ENCODE results near the gene LRRC49. TPM values are rescaled to one million over a fixed set of nuclear protein-coding genes. Genes with fewer than 3 reads are reported as not detected.
A peak's percentile ranks its signal among the peaks of the same experiment; 100 is the strongest.

The LRRC49 gene
- total RNA-seq, 2 donors from 2014 or later = 33.0 to 33.1 TPM

- no peak for ATAC-seq
- DNase-seq = no peak
- intact Hi-C loops (cut with DNase I) = no loop called here
Measured at GRCh38 chr15:71069693-71070092, 177.1 kb downstream of the LRRC49 start.

DNA sequence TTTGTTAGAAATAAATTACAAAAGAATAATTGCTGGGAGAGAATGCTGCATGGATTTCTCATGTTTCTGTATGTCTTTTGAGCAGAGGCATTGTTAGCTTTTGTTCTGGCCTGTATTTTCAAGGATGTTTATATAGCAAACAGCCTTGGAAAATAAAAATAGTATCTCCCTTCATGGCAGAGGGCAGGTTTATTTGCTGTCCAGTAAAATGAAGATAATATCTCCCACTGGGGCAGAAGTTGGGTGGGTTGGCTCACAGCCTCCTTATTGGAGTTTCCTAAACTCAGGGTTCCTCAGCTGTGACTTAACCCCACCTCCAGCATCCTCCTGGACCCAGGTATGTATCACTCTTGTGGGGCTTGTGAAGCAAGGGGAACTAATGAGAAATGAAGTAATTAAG is 178.9 kb downstream of the LRRC49 start:
- intact Hi-C loops (cut with DNase I) = no loop called here
- DNase-seq = no peak
- ATAC-seq = no peak

- ATAC-seq (no peak), DNase-seq (no peak)
- intact Hi-C loops (cut with DNase I) = no loop called here
Measured at GRCh38 chr15:71072423-71072822, 179.8 kb downstream of the LRRC49 start.

GRCh38 chr15:71078506-71079207 is 186.0 kb downstream of the LRRC49 start:
- intact Hi-C loops (cut with DNase I) = no loop called here
- DNase-seq = no peak
- ATAC-seq = no peak

DNA sequence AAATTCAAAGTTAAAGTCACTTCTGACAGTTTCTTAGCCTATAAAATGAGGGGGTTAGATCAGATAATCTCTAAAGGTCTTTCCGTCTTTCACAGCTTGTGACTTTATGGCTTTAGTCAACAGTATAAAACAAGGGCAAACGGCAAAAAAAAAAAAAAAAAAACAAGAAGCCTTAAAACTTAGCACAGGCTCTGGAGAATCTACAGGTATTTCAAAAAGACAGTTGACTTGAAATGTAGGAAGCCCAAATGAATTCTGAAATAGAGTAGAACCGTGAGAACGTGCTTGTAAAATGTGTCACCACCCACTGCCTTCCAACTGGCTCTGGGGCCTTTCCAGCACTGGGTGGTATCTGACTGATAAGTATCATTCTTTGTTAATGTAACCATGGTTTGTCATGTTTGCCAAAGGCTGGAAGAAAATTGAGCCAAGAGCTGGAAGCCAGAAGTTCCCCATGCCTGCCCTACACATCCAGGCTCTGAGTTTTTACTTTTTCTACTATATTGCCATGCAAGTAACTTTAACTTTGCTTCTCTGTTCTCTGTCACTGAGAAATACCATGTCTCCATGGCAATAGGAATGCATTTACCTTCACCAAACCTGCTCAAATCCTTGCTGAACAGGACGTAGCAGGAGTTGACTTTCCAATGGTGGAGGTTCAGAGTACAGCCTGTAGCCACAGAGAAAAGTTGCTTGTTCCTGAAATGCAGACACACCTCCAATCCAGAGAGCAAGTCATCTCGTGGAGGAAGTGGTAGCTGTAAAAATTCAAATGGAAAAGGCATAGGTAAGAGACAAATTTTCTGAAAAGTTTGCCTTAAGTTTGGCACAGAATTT is 186.8 kb downstream of the LRRC49 start:
- intact Hi-C loops (cut with DNase I) = no loop called here
- ATAC-seq = peak; percentile 57 to 63
- peak; percentile 51 for DNase-seq

DNA sequence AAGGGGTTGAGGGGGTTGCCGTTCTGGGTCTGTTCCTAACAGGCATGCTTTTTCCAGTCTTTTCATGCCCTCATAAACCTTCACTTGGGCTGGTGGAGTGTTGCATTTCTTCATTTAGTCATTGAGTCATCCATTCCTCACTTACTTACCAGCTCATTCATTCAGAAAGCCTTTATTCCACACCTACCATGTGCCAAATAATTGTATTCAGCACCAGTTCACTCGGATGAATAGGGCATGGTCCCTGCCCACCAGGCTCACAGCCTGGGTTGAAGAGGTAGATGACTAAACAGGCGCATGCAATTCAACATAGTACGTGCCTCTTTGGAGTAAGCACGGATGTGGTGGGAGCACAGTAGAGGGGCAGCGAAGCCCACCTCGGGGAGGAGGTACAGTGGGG is 187.5 kb downstream of the LRRC49 start:
- no peak for ATAC-seq
- intact Hi-C loops (cut with DNase I) = no loop called here

DNA sequence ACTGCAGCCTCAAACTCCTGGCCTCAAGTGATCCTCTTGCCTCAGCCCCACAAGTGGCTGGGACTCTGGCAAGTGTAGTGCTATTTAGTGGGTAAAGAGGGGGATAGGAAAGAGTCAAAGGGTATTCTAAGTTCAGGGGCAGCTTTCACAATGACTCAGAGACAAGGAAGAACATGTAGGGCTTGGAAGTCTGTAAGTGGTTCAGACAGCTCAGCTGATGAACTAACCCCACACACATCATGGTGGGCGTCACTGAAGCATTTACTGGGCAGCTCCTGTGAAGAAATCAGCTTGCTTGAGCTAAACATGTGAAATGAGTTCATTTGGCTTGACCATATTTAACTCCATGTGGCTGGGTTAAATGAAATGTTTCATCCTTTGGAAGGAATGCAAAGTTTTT is 188.1 kb downstream of the LRRC49 start:
- intact Hi-C loops (cut with DNase I) = no loop called here
- no peak for DNase-seq
- ATAC-seq = peak in 1 of 2 donors; percentile 51

More for the DNA sequence above, 187.5 kb downstream of the LRRC49 start:
- no peak for DNase-seq

- peak; percentile 32 for DNase-seq
- ATAC-seq = peak; percentile 25 to 62
- intact Hi-C loops (cut with DNase I) = no loop called here
Measured at GRCh38 chr15:71082803-71083202, 190.2 kb downstream of the LRRC49 start.

GRCh38 chr15:71083349-71083748 is 190.7 kb downstream of the LRRC49 start:
- DNase-seq (peak; percentile 79), ATAC-seq (peak; percentile 39 to 71)
- intact Hi-C loops (cut with DNase I) = no loop called here

- intact Hi-C loops (cut with DNase I) = no loop called here
- DNase-seq (no peak), ATAC-seq (no peak)
Measured at GRCh38 chr15:71084264-71084663, 191.6 kb downstream of the LRRC49 start.

GRCh38 chr15:71085809-71086208 is 193.2 kb downstream of the LRRC49 start:
- intact Hi-C loops (cut with DNase I) = no loop called here
- ATAC-seq = no peak
- no peak for DNase-seq

- DNase-seq (no peak), ATAC-seq (no peak)
- intact Hi-C loops (cut with DNase I) = no loop called here
Measured at GRCh38 chr15:71088155-71088554, 195.5 kb downstream of the LRRC49 start.

- no peak for DNase-seq
- ATAC-seq = no peak
Measured at GRCh38 chr15:71088683-71089082, 196.1 kb downstream of the LRRC49 start.

DNA sequence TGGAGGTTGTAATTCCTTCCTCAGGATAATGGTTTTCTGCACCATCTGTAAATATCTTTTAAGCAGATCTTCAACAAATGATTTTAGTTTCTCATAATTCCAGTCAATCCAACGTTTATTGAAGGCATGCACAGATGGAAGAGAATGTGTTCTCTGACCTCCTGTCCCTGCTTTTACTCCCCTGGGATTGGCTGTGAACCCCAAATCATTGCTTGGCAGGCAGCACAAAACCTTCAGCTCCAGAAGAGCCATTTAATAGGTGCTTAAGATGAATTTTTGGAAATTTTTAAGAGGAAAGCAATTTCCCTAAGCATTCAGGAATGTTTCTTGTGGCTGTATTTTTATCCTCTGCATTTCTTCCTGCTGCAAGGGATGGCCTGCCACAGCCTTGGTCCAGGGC is 197.2 kb downstream of the LRRC49 start:
- ATAC-seq (no peak), DNase-seq (no peak)
- intact Hi-C loops (cut with DNase I) = no loop called here

More at GRCh38 chr15:71088683-71089082, 196.1 kb downstream of the LRRC49 start:
- intact Hi-C loops (cut with DNase I) = no loop called here

GRCh38 chr15:71091601-71092000 is 199.0 kb downstream of the LRRC49 start:
- intact Hi-C loops (cut with DNase I) = no loop called here
- DNase-seq (no peak), ATAC-seq (no peak)

- DNase-seq = no peak
- intact Hi-C loops (cut with DNase I) = no loop called here
- ATAC-seq = no peak
Measured at GRCh38 chr15:71092056-71092600, 199.5 kb downstream of the LRRC49 start.

DNA sequence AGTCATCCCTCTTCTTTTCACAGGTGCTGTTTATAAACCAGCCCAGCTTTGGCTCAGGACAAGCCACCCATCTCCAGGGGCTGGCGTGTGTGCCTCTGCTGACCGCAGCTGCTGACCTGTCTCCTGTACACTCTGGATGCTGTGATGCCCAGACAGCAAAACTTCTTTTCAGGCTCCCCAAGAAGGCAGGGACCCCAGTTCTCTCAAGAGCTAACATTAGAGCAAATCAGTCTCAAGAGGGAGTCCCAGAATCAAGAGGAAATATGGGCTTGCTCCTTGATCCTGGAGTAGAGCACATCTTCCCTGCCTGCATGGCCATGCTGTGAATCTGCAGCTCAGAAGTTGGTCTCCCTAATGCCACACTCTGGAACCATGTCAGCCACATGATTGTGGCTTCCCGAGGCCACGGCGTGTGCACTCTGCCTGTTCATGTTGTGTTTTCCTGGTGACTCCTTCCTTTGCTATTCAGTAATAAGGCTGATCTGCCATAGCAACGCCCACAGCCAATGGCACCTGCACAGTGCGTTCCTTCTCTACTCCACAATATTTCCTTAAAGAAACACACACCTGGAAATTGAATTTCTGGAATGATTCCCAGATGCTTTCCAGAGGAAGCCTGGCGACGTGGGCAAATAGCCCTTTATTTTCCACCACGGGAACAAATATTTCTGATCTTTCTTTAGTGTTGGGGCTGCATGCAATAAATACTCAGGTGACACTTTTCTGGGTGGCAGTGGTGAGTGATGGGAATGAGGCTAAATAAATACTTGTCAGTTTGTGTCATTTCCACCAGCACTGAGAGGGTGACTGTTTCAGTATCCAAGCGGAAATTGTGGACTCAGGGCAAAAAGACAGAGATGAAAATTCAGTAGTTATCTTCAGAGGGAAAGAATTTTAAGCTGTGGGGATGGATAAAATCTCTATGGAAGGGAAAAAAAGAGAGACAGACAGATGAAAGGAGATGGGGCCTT is 200.7 kb downstream of the LRRC49 start:
- DNase-seq = no peak
- ATAC-seq = peak in 1 of 2 donors; percentile 34
- intact Hi-C loops (cut with DNase I) = no loop called here

DNA sequence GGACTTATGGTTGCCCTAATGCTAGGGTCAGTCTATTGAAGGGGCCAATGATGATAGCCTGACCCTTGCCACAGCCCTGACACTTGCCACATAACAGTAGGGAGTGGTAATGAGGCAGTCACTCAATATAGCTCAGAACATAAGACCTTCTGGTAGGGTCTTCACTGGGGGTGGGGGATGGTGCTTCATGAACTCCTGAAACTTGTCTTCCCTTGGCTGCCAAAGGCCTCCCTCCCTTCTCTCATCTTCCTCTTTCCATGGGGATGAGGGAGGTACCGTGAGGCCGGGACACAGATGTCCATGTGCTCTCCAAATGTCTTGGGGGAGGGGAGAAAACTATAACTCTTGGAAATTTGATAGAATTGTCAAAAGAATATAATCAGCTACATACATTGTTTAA is 201.5 kb downstream of the LRRC49 start:
- no peak for DNase-seq
- intact Hi-C loops (cut with DNase I) = no loop called here
- ATAC-seq = no peak

- no peak for ATAC-seq
- intact Hi-C loops (cut with DNase I) = no loop called here
- DNase-seq = no peak
Measured at GRCh38 chr15:71096676-71097075, 204.1 kb downstream of the LRRC49 start.

Measured in left cardiac atrium (tissue), 4 donors.